Prostate gland (tissue), 2 donors: Measurements from ENCODE around the gene MYO16.

Experiments used
- POLR2A ChIP-seq: fragments of 450-650 bp; IDR thresholded peaks from one replicate; pipeline ENCODE4 v1.6.1; 2016; ENCODE audit warnings: antibody characterized with exemption, mild to moderate bottlenecking
- POLR2AphosphoS5 ChIP-seq: sonication (generic); formaldehyde crosslinking; IDR thresholded peaks from one replicate; pipeline ENCODE4 v1.6.1; 2017; ENCODE audit warnings: antibody characterized with exemption
- TF ChIP-seq, protein P1 (sequence below), 4 experiments: fragments of 200-600 bp in 2 of 4; fragments of 450-650 bp in 2 of 4; sonication (generic) in 2 of 4; IDR thresholded peaks; 1 replicate in 3 of 4; 2 replicates in 1 of 4; pipeline ENCODE4 v1.5.1; 2016 to 2019; ENCODE audit warnings: antibody characterized with exemption in 4 of 4, mild to moderate bottlenecking in 2 of 4, moderate library complexity in 2 of 4

GRCh38 chr13:109157275-109157674 lies 527.9 kb downstream of the MYO16 start:
- TF ChIP-seq, protein P1, sequence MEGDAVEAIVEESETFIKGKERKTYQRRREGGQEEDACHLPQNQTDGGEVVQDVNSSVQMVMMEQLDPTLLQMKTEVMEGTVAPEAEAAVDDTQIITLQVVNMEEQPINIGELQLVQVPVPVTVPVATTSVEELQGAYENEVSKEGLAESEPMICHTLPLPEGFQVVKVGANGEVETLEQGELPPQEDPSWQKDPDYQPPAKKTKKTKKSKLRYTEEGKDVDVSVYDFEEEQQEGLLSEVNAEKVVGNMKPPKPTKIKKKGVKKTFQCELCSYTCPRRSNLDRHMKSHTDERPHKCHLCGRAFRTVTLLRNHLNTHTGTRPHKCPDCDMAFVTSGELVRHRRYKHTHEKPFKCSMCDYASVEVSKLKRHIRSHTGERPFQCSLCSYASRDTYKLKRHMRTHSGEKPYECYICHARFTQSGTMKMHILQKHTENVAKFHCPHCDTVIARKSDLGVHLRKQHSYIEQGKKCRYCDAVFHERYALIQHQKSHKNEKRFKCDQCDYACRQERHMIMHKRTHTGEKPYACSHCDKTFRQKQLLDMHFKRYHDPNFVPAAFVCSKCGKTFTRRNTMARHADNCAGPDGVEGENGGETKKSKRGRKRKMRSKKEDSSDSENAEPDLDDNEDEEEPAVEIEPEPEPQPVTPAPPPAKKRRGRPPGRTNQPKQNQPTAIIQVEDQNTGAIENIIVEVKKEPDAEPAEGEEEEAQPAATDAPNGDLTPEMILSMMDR (IDR thresholded peaks at IDR 0.05), result no peak
- TF ChIP-seq POLR2A (no peak), POLR2AphosphoS5 (no peak)
